Osteoblast (primary cell): Measurements from ENCODE around the gene MYH9. TPM values are rescaled to one million over a fixed set of nuclear protein-coding genes. Genes with fewer than 3 reads are reported as not detected.

ENCODE experiments used
- DNase-seq: peaks from one replicate; pipeline ENCODE4 v3.0.0; 2011; ENCODE audit warnings: low spot score, mixed read lengths; ENCODE audit not compliant: insufficient read length; ENCODE audit errors: missing footprints
- H2AFZ ChIP-seq: 2 replicates; pipeline ENCODE4 v1.6.0; 2011; ENCODE audit warnings: mild to moderate bottlenecking, low read length
- H3K27ac ChIP-seq: 2 replicates; pipeline ENCODE4 v1.5.1; 2011; ENCODE audit warnings: mild to moderate bottlenecking, low read depth, low read length, moderate library complexity
- H3K27me3 ChIP-seq: 2 replicates; pipeline ENCODE4 v1.6.0; 2012; ENCODE audit warnings: mild to moderate bottlenecking, control low read depth, inconsistent platforms, low read length, moderate library complexity; ENCODE audit not compliant: insufficient read depth
- H3K36me3 ChIP-seq: 2 replicates; pipeline ENCODE4 v1.5.1; 2011; ENCODE audit warnings: mild to moderate bottlenecking, low read length, control low read depth, moderate library complexity; ENCODE audit not compliant: insufficient read depth
- H3K4me1 ChIP-seq: 2 replicates; pipeline ENCODE4 v1.5.1; 2011; ENCODE audit warnings: mild to moderate bottlenecking, low read length, control low read depth, moderate library complexity; ENCODE audit not compliant: insufficient read depth
- H3K4me2 ChIP-seq: 2 replicates; pipeline ENCODE4 v1.6.0; 2011; ENCODE audit warnings: mild to moderate bottlenecking, low read length; ENCODE audit not compliant: insufficient read depth
- H3K4me3 ChIP-seq: fragments of 200-600 bp; sonication (generic); 3 replicates; pipeline ENCODE4 v1.5.1; 2012; ENCODE audit warnings: mild to moderate bottlenecking, low read length, inconsistent platforms; ENCODE audit not compliant: insufficient read depth
- H3K79me2 ChIP-seq: 2 replicates; pipeline ENCODE4 v1.6.0; 2012; ENCODE audit warnings: mild to moderate bottlenecking, low read length, control low read depth, inconsistent platforms; ENCODE audit not compliant: insufficient read depth
- H3K9me3 ChIP-seq: 2 replicates; pipeline ENCODE4 v1.5.1; 2011; ENCODE audit warnings: low read depth, low read length, control low read depth
- H4K20me1 ChIP-seq: 2 replicates; pipeline ENCODE4 v1.6.0; 2012; ENCODE audit warnings: mild to moderate bottlenecking, low read length, control low read depth; ENCODE audit not compliant: insufficient read depth
- total RNA-seq: library from RNA; depleted of rRNA; stranded (reverse); fragments of >200 nt; gene quantifications from 2 replicates; pipeline ENCODE4 v1.2.3, GENCODE V29; 2012
- TF ChIP-seq, protein P1 (sequence below): IDR thresholded peaks from 2 replicates; pipeline ENCODE4 v1.5.1; 2011; ENCODE audit warnings: mild to moderate bottlenecking, low read depth, low read length, moderate library complexity; ENCODE audit errors: extremely low read depth

The MYH9 gene
- total RNA-seq, 1 donor = 964 TPM

DNA sequence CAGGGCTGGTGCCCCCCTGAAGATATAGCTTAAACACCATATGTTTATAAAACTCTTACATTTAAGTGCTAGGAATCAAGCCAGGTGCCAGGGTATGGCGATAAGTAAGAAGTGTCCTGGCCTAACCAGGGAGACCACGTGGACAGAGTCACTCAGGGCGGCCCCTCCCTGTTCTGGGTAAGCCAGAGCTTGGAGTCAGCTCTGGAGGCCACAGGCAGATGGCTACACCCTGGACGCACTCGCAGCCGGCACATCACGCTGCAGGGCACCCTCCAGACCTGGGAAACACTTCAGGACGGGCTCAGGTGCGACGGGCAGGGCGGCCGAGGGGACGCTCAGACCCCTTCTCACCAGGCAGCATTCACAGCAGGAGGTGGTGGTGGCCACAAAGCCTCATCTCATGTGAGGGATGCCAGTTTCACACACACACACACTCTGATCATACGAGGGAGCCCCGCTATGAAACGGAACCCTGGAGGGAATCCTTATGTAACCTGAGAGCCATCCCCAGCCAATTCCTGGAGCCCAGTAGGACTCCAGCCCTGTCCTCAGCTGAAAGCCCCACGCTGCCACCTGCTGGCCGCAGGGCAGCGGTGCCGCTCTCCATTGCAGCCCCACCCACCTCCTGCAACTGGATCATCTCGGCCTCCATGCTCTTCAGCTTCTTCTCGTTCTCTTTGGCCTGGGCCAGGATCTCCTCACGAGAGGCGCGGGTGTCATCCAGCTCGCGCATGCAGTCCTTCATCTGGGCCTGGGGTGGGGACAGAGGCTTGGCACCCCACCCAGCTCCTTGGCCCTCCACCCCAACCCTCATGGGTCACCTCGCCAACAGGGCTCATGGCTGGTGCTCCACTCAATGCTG is 101.4 kb downstream of the MYH9 start:
- TF ChIP-seq, protein P1, sequence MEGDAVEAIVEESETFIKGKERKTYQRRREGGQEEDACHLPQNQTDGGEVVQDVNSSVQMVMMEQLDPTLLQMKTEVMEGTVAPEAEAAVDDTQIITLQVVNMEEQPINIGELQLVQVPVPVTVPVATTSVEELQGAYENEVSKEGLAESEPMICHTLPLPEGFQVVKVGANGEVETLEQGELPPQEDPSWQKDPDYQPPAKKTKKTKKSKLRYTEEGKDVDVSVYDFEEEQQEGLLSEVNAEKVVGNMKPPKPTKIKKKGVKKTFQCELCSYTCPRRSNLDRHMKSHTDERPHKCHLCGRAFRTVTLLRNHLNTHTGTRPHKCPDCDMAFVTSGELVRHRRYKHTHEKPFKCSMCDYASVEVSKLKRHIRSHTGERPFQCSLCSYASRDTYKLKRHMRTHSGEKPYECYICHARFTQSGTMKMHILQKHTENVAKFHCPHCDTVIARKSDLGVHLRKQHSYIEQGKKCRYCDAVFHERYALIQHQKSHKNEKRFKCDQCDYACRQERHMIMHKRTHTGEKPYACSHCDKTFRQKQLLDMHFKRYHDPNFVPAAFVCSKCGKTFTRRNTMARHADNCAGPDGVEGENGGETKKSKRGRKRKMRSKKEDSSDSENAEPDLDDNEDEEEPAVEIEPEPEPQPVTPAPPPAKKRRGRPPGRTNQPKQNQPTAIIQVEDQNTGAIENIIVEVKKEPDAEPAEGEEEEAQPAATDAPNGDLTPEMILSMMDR = peak; percentile 84
- Histone ChIP-seq H3K27ac (peak overlapping the region; percentile 65), H3K4me2 (no peak overlapping the region), H3K9me3 (no peaks in the 10 kb centered on the region), H3K4me3 (no peak overlapping the region), H2AFZ (no peak overlapping the region), H3K79me2 (peaks cover 56% of the 10 kb centered on the region), H3K27me3 (no peaks in the 10 kb centered on the region), H3K36me3 (peaks cover 86% of the 10 kb centered on the region), H4K20me1 (peaks cover 72% of the 10 kb centered on the region), H3K4me1 (no peaks in the 10 kb centered on the region)
- peak; percentile 99 for DNase-seq

DNA sequence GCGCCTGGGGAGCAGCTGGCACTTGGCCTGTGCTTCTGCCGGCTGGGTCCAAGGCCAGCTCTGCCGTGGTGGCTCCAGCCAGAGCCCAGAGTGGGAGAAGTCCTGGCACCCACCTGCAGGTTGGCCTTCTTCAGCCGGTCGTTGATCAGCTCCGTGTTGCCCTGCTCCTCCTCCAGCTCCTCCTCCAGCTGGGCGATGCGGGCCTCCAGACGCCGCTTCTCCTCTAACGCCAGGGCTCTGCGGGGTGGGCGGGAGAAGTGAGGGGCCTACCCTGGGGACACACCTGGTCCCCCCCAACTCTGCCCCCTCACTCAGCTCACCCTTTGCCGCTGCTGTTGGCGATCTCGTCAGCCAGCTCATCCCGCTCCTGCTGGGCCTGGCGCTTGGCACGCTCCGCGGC is 102.2 kb downstream of the MYH9 start:
- no peak overlapping the region for H3K4me3 ChIP-seq
- H4K20me1 ChIP-seq = peaks cover 76% of the 10 kb centered on the region
- no peak overlapping the region for H2AFZ ChIP-seq
- peaks cover 93% of the 10 kb centered on the region for H3K36me3 ChIP-seq
- H3K27ac ChIP-seq = peak overlapping the region; percentile 65
- H3K4me2 ChIP-seq = no peak overlapping the region
- no peaks in the 10 kb centered on the region for H3K4me1 ChIP-seq
- H3K79me2 ChIP-seq = peaks cover 56% of the 10 kb centered on the region
- H3K27me3 ChIP-seq = no peaks in the 10 kb centered on the region
- DNase-seq = peak; percentile 21
- TF ChIP-seq, protein P1 = no peak
- no peaks in the 10 kb centered on the region for H3K9me3 ChIP-seq

DNA sequence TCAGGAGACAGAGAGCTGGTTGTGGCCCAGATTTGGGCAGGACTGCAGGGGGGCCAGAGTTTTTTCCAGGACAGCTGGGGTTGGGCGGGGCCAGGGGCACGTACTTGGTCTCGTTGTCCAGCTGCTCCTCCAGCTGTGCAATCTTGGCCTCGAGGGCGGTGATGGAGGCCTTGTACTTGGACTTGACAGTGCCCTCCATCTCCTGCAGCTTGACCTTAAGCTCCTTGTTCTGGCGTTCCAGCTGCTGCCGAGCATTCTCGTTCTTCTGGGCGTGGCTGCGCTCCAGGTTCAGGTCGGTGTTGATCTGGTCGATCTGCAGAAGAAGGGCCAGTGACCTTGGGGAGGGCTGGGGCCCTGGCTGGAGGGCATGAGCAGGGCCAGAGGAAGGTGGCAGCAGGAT is 102.8 kb downstream of the MYH9 start:
- TF ChIP-seq, protein P1 = no peak
- Histone ChIP-seq H3K9me3 (no peaks in the 10 kb centered on the region), H3K4me1 (no peaks in the 10 kb centered on the region), H3K27me3 (no peaks in the 10 kb centered on the region), H3K4me3 (no peak overlapping the region), H4K20me1 (peaks cover 75% of the 10 kb centered on the region), H3K4me2 (no peak overlapping the region), H3K36me3 (peaks cover 95% of the 10 kb centered on the region), H2AFZ (no peak overlapping the region), H3K27ac (no peak overlapping the region), H3K79me2 (peaks cover 56% of the 10 kb centered on the region)
- DNase-seq = peak; percentile 72

DNA sequence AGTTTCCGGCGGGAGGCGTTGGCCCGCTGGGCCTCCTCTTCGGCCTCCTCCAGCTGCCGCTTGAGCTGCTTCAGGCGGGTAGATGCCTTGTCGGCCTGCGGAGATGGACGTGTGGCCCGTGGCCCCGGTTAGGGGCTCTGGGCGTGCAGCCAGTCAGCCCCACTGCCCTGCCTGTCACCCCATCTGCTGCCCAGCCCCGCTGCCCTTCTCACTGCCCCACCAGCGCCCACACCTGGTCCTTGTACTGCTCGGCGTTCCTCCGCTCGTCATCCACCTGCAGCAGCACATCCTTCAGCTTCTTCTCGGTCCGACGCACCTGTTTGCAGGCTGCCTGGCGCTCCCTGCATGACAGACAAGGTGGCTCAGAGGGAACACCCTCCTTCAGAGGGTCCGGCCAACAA is 103.6 kb downstream of the MYH9 start:
- peaks cover 70% of the 10 kb centered on the region for H4K20me1 ChIP-seq
- no peaks in the 10 kb centered on the region for H3K4me1 ChIP-seq
- no peak overlapping the region for H3K4me3 ChIP-seq
- H3K9me3 ChIP-seq = no peaks in the 10 kb centered on the region
- peak; percentile 36 for DNase-seq
- TF ChIP-seq, protein P1 = no peak
- H3K27ac ChIP-seq = no peak overlapping the region
- H3K4me2 ChIP-seq = no peak overlapping the region
- H3K27me3 ChIP-seq = no peaks in the 10 kb centered on the region
- H3K36me3 ChIP-seq = peaks cover 94% of the 10 kb centered on the region
- H3K79me2 ChIP-seq = peaks cover 48% of the 10 kb centered on the region
- H2AFZ ChIP-seq = no peak overlapping the region
